HCT116 (cell line): ENCODE results near the gene CCDC184. TPM values are rescaled to one million over a fixed set of nuclear protein-coding genes. Genes with fewer than 3 reads are reported as not detected.

Experiments
- ATAC-seq: fragments of 200-7000 bp; cut with Tn5 transposase; 2 replicates; pipeline ENCODE4 v1.9.1; 2020; ENCODE audit warnings: mild to moderate bottlenecking, moderate library complexity
- BruUV-seq: library from RNA; stranded (reverse); fragments of 400-500 nt; replicated peaks from 2 replicates; lab custom pipeline; 2021; lab: Mats Ljungman, UMichigan
- CTCF ChIA-PET: fragments of 300-600 bp; sonication (Branson Sonifier 250); formaldehyde crosslinking; loops from one replicate; lab custom pipeline; 2021; ENCODE audit warnings: antibody characterized with exemption; lab: Charles Lee
- POLR2A ChIA-PET: fragments of 300-600, 350-600 bp; sonication (Branson Sonifier 250); formaldehyde crosslinking; loops from one replicate; lab custom pipeline; 2021; ENCODE audit warnings: antibody characterized with exemption; lab: Charles Lee
- RAD21 ChIA-PET, 2 experiments: fragments of 300-600 bp; sonication (Branson Sonifier 250); formaldehyde crosslinking; loops; one replicate each; lab custom pipeline; 2023; ENCODE audit warnings: low total read pairs in 2 of 2; ENCODE audit not compliant: uncharacterized antibody in 2 of 2, unreplicated experiment in 2 of 2, low non-redundant PET in 1 of 2; lab: Charles Lee
- DNase-seq: peaks from one replicate; pipeline ENCODE4 v3.0.0-alpha.2; 2010; ENCODE audit warnings: low read depth, low spot score
- H2AFZ ChIP-seq: fragments of 200-600 bp; shearing (Covaris generic), sonication (generic); 2 replicates; pipeline ENCODE4 v1.6.1; 2017; ENCODE audit warnings: low read depth, mixed run types, mixed read lengths, antibody characterized with exemption, low read length; ENCODE audit not compliant: poor library complexity, severe bottlenecking
- H3K27ac ChIP-seq: 2 replicates; pipeline ENCODE4 v1.5.1; 2012; ENCODE audit warnings: low read depth, low read length
- H3K27me3 ChIP-seq: fragments of 200-600 bp; sonication (generic); 2 replicates; pipeline ENCODE4 v1.6.1; 2016; ENCODE audit warnings: mixed run types, low read length, mixed read lengths; ENCODE audit not compliant: insufficient read depth
- H3K36me3 ChIP-seq, 2 experiments: fragments of 200-500 bp in 1 of 2; fragments of 200-600 bp in 1 of 2; sonication (Bioruptor generic) in 1 of 2; sonication (generic) in 1 of 2; 2 replicates each; pipeline versions ENCODE4 v1.5.1 to v1.6.1; 2014 to 2016; ENCODE audit warnings: low read length in 2 of 2, inconsistent platforms in 1 of 2, mixed read lengths in 1 of 2, mixed run types in 1 of 2; ENCODE audit not compliant: insufficient read depth in 2 of 2, control insufficient read depth in 1 of 2
- H3K4me1 ChIP-seq, 2 experiments: fragments of 200-600 bp in 1 of 2; sonication (generic) in 1 of 2; 2 replicates each; pipeline versions ENCODE4 v1.5.1 to v1.6.1; 2012 to 2017; ENCODE audit warnings: low read length in 2 of 2, inconsistent platforms in 1 of 2, mild to moderate bottlenecking in 1 of 2, mixed read lengths in 1 of 2, mixed run types in 1 of 2, moderate library complexity in 1 of 2; ENCODE audit not compliant: insufficient read depth in 2 of 2, control insufficient read depth in 1 of 2
- H3K4me2 ChIP-seq: fragments of 200-600 bp; sonication (generic); 2 replicates; pipeline ENCODE4 v1.6.1; 2017; ENCODE audit warnings: mixed run types, low read length, mixed read lengths
- H3K4me3 ChIP-seq, 2 experiments: fragments of 200-600 bp in 1 of 2; sonication (generic) in 1 of 2; replicated peaks in 1 of 2; 2 replicates each; pipeline ENCODE4 v1.5.1; 2011 to 2016; ENCODE audit warnings: low read length in 2 of 2, control low read depth in 1 of 2, low read depth in 1 of 2, mild to moderate bottlenecking in 1 of 2, mixed read lengths in 1 of 2, mixed run types in 1 of 2
- H3K79me2 ChIP-seq: fragments of 200-600 bp; sonication (generic); 2 replicates; pipeline ENCODE4 v1.6.1; 2017; ENCODE audit warnings: mild to moderate bottlenecking, mixed run types, low read length, moderate library complexity, mixed read lengths; ENCODE audit not compliant: insufficient read depth
- H3K9ac ChIP-seq: fragments of 200-600 bp; sonication (generic); 2 replicates; pipeline ENCODE4 v1.6.1; 2016; ENCODE audit warnings: low read length, mixed read lengths
- H3K9me2 ChIP-seq: fragments of 200-600 bp; sonication (generic), shearing (Covaris generic); 2 replicates; pipeline ENCODE4 v1.6.1; 2017; ENCODE audit warnings: mixed run types, mild to moderate bottlenecking, moderate library complexity; ENCODE audit not compliant: insufficient read depth
- H3K9me3 ChIP-seq, 2 experiments: fragments of 200-500 bp in 1 of 2; fragments of 200-600 bp in 1 of 2; sonication (Bioruptor generic) in 1 of 2; sonication (generic) in 1 of 2; 2 replicates each; pipeline ENCODE4 v1.6.1; 2014 to 2017; ENCODE audit warnings: low read length in 2 of 2, mixed read lengths in 2 of 2, inconsistent platforms in 1 of 2, low read depth in 1 of 2, mild to moderate bottlenecking in 1 of 2, mixed run types in 1 of 2, moderate library complexity in 1 of 2; ENCODE audit not compliant: control insufficient read depth in 1 of 2, insufficient read depth in 1 of 2
- H4K20me1 ChIP-seq: fragments of 200-600 bp; sonication (generic), shearing (Covaris generic); 2 replicates; pipeline ENCODE4 v1.6.1; 2017; ENCODE audit warnings: mixed run types, mild to moderate bottlenecking, moderate library complexity; ENCODE audit not compliant: insufficient read depth
- ATF3 ChIP-seq: IDR thresholded peaks from 2 replicates; pipeline ENCODE4 v1.6.1; 2012
- CBX3 ChIP-seq: IDR thresholded peaks from 2 replicates; pipeline ENCODE4 v1.6.1; 2012; ENCODE audit warnings: low read depth
- CEBPB ChIP-seq: IDR thresholded peaks from 2 replicates; pipeline ENCODE4 v1.6.1; 2012; ENCODE audit warnings: low read depth
- ELF1 ChIP-seq: IDR thresholded peaks from 2 replicates; pipeline ENCODE4 v1.6.1; 2012; ENCODE audit warnings: low read depth, borderline replicate concordance
- JUND ChIP-seq: IDR thresholded peaks from 2 replicates; pipeline ENCODE4 v1.6.1; 2012
- MAX ChIP-seq: IDR thresholded peaks from 2 replicates; pipeline ENCODE4 v1.6.1; 2012
- POLR2A ChIP-seq: IDR thresholded peaks from 2 replicates; pipeline ENCODE4 v1.7.0; 2011; ENCODE audit warnings: borderline replicate concordance; ENCODE audit not compliant: insufficient read depth, insufficient read length; ENCODE audit errors: extremely low read depth
- POLR2AphosphoS5 ChIP-seq: IDR thresholded peaks from 2 replicates; pipeline ENCODE4 v1.6.1; 2011; ENCODE audit warnings: mild to moderate bottlenecking, low read depth, low read length, moderate library complexity
- SP1 ChIP-seq: IDR thresholded peaks from 2 replicates; pipeline ENCODE4 v1.6.1; 2012; ENCODE audit warnings: low read depth
- SRF ChIP-seq: IDR thresholded peaks from 2 replicates; pipeline ENCODE4 v1.6.1; 2012; ENCODE audit warnings: low read depth
- YY1 ChIP-seq: IDR thresholded peaks from 2 replicates; pipeline ENCODE4 v1.6.1; 2011; ENCODE audit warnings: low read length, low read depth, moderate library complexity, mild to moderate bottlenecking; ENCODE audit not compliant: insufficient replicate concordance; ENCODE audit errors: extremely low read depth
- ZNF274 ChIP-seq: fragments of 200-500 bp; sonication (Bioruptor generic); IDR thresholded peaks from 2 replicates; pipeline ENCODE4 v1.6.1; 2014; ENCODE audit warnings: mild to moderate bottlenecking, low read depth, low read length, inconsistent platforms
- intact Hi-C: fragments of 100-400 bp; cut with micrococcal nuclease; formaldehyde crosslinking; loops from 2 replicates; pipeline ENCODE4 v1.10.0; 2022
- total RNA-seq: library from RNA; stranded (reverse); gene quantifications from one replicate; pipeline ENCODE4 v1.2.1, GENCODE V29; 2021; ENCODE audit not compliant: unreplicated experiment
- TF ChIP-seq, protein P1 (sequence below): IDR thresholded peaks from 2 replicates; pipeline ENCODE4 v1.6.1; 2012; ENCODE audit warnings: low read depth
- TF ChIP-seq, protein P2 (sequence below): IDR thresholded peaks from 2 replicates; pipeline ENCODE4 v1.6.1; 2011; ENCODE audit warnings: mild to moderate bottlenecking, low read length, moderate library complexity; ENCODE audit not compliant: insufficient replicate concordance; ENCODE audit errors: extremely low read depth

CCDC184 gene
- total RNA-seq, 1 experiment from 2014 or later = 0.34 TPM

- POLR2A ChIA-PET = no interaction called here
- no peak overlapping the region for H3K9ac ChIP-seq
- CTCF ChIA-PET = no interaction called here
- intact Hi-C loops = no loop called here
- H4K20me1 ChIP-seq = no peaks in the 10 kb centered on the region
- BruUV-seq = no TSS peak
- H3K4me2 ChIP-seq = no peak overlapping the region
- DNase-seq = no peak
- no peaks in the 10 kb centered on the region for H3K9me3 ChIP-seq
- peaks cover 66 to 78% of the 10 kb centered on the region in 2 experiments for H3K36me3 ChIP-seq
- no peak overlapping the region for H3K4me3 ChIP-seq
- TF ChIP-seq, protein P1, sequence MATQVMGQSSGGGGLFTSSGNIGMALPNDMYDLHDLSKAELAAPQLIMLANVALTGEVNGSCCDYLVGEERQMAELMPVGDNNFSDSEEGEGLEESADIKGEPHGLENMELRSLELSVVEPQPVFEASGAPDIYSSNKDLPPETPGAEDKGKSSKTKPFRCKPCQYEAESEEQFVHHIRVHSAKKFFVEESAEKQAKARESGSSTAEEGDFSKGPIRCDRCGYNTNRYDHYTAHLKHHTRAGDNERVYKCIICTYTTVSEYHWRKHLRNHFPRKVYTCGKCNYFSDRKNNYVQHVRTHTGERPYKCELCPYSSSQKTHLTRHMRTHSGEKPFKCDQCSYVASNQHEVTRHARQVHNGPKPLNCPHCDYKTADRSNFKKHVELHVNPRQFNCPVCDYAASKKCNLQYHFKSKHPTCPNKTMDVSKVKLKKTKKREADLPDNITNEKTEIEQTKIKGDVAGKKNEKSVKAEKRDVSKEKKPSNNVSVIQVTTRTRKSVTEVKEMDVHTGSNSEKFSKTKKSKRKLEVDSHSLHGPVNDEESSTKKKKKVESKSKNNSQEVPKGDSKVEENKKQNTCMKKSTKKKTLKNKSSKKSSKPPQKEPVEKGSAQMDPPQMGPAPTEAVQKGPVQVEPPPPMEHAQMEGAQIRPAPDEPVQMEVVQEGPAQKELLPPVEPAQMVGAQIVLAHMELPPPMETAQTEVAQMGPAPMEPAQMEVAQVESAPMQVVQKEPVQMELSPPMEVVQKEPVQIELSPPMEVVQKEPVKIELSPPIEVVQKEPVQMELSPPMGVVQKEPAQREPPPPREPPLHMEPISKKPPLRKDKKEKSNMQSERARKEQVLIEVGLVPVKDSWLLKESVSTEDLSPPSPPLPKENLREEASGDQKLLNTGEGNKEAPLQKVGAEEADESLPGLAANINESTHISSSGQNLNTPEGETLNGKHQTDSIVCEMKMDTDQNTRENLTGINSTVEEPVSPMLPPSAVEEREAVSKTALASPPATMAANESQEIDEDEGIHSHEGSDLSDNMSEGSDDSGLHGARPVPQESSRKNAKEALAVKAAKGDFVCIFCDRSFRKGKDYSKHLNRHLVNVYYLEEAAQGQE = no peak
- no peaks in the 10 kb centered on the region for H3K79me2 ChIP-seq
- ATAC-seq = no peak
- no peaks in the 10 kb centered on the region for H3K27me3 ChIP-seq
- H3K9me2 ChIP-seq = no peaks in the 10 kb centered on the region
- RAD21 ChIA-PET = no interaction called here
- H3K4me1 ChIP-seq = no peaks in the 10 kb centered on the region
- H2AFZ ChIP-seq = no peak overlapping the region
- H3K27ac ChIP-seq = no peak overlapping the region
Observed at GRCh38 chr12:48135027-48135426, 48.4 kb upstream of the CCDC184 start.

DNA sequence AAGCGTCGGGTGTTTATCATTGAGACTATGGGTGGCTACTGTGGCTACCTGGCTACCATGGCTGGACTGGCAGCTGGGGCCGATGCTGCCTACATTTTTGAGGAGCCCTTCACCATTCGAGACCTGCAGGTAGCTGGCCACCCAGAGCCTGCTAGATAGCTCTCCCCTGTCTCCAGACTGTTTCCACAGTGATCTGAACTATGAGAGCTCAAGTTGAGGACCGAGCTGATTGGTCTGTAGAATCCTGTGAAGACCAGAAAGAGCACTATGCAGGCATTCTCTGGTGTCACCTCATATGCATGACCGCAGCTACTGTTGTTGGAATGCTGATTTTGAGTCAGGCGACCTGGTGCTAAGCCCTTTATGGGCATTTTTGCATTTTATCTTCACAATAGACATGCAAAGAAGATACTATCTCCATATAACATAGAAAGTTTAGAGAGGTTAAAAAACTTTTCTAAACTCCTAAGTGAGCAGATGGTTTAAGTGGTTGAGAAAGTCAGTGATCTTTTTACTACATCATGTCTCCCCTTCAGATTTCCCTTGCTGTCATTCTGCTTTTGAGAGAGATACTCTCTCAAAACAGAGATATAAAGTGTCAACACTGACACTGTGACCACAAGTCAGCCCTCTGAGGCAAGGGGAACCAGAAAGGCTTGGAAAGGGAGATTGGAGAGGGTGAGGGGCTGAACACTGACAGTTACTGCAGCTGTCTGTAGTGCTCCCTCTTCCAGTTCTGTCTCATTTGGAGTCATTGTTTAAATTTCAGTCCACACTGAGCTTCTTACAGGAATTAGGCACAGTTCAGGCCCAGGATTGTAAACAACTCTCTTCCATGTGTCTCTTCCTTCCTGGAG, 40.4 kb upstream of the CCDC184 start:
- no peak overlapping the region for H3K27ac ChIP-seq
- peaks cover 55 to 57% of the 10 kb centered on the region in 2 experiments; a peak in 3 of 4 replicates for H3K36me3 ChIP-seq
- no peak overlapping the region for H3K9ac ChIP-seq
- no peak overlapping the region for H3K4me2 ChIP-seq
- intact Hi-C loops = no loop called here
- ChIA-PET RAD21 (no interaction called here), CTCF (no interaction called here), POLR2A (no interaction called here)
- BruUV-seq = no TSS peak
- no peaks in the 10 kb centered on the region for H3K4me1 ChIP-seq
- H3K9me3 ChIP-seq = no peaks in the 10 kb centered on the region
- no peak for DNase-seq
- ATAC-seq = no peak
- no peaks in the 10 kb centered on the region for H3K27me3 ChIP-seq
- no peak overlapping the region for H2AFZ ChIP-seq
- H4K20me1 ChIP-seq = no peaks in the 10 kb centered on the region
- no peaks in the 10 kb centered on the region for H3K79me2 ChIP-seq
- no peaks in the 10 kb centered on the region for H3K9me2 ChIP-seq
- no peak overlapping the region for H3K4me3 ChIP-seq
- TF ChIP-seq ZNF274 (no peak), CBX3 (no peak), SRF (no peak), POLR2A (no peak), CEBPB (no peak), POLR2AphosphoS5 (no peak), MAX (no peak), ELF1 (no peak), YY1 (no peak), SP1 (no peak), ATF3 (no peak), JUND (no peak)
- TF ChIP-seq, protein P2, sequence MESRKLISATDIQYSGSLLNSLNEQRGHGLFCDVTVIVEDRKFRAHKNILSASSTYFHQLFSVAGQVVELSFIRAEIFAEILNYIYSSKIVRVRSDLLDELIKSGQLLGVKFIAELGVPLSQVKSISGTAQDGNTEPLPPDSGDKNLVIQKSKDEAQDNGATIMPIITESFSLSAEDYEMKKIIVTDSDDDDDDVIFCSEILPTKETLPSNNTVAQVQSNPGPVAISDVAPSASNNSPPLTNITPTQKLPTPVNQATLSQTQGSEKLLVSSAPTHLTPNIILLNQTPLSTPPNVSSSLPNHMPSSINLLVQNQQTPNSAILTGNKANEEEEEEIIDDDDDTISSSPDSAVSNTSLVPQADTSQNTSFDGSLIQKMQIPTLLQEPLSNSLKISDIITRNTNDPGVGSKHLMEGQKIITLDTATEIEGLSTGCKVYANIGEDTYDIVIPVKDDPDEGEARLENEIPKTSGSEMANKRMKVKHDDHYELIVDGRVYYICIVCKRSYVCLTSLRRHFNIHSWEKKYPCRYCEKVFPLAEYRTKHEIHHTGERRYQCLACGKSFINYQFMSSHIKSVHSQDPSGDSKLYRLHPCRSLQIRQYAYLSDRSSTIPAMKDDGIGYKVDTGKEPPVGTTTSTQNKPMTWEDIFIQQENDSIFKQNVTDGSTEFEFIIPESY = no peak
- TF ChIP-seq, all 23 proteins: peak for 0
